DND-41 (cell line): ENCODE measurements around the gene NFIA.

Experiments used
- ATAC-seq: fragments of 200-7000 bp; cut with Tn5 transposase; 3 replicates; pipeline ENCODE4 v1.9.1; 2021; ENCODE audit warnings: low read depth; ENCODE audit not compliant: insufficient read depth
- DNase-seq: peaks from one replicate; pipeline ENCODE4 v3.0.0-alpha.2; 2020
- H2AFZ ChIP-seq: 2 replicates; pipeline ENCODE4 v1.6.0; 2012; ENCODE audit warnings: low read depth, low read length
- H3K27ac ChIP-seq: 2 replicates; pipeline ENCODE4 v1.5.1; 2012; ENCODE audit warnings: low read length, inconsistent platforms
- H3K27me3 ChIP-seq: fragments of 200-600 bp; sonication (generic); 2 replicates; pipeline ENCODE4 v1.6.0; 2012; ENCODE audit warnings: low read length, mild to moderate bottlenecking, inconsistent platforms; ENCODE audit not compliant: insufficient read depth, poor library complexity
- H3K36me3 ChIP-seq: 2 replicates; pipeline ENCODE4 v1.5.1; 2012; ENCODE audit warnings: low read length, inconsistent platforms; ENCODE audit not compliant: insufficient read depth
- H3K4me1 ChIP-seq: 2 replicates; pipeline ENCODE4 v1.5.1; 2012; ENCODE audit warnings: mild to moderate bottlenecking, low read length; ENCODE audit not compliant: insufficient read depth
- H3K4me2 ChIP-seq: 2 replicates; pipeline ENCODE4 v1.6.0; 2012; ENCODE audit warnings: mild to moderate bottlenecking, moderate library complexity, low read length, inconsistent platforms; ENCODE audit not compliant: insufficient read depth
- H3K4me3 ChIP-seq, 2 experiments: fragments of 200-600 bp in 1 of 2; shearing (Covaris generic) in 1 of 2; 2 replicates each; pipeline ENCODE4 v1.5.1; 2012 to 2016; ENCODE audit warnings: inconsistent platforms in 2 of 2, low read length in 2 of 2, mild to moderate bottlenecking in 2 of 2, low read depth in 1 of 2, moderate library complexity in 1 of 2
- H3K79me2 ChIP-seq: 2 replicates; pipeline ENCODE4 v1.6.0; 2012; ENCODE audit warnings: low read length, inconsistent platforms; ENCODE audit not compliant: insufficient read depth
- H3K9ac ChIP-seq: 2 replicates; pipeline ENCODE4 v1.6.0; 2012; ENCODE audit warnings: low read depth, mild to moderate bottlenecking, inconsistent platforms, low read length, moderate library complexity
- H3K9me3 ChIP-seq: 2 replicates; pipeline ENCODE4 v1.5.1; 2012; ENCODE audit warnings: low read length, moderate library complexity, mild to moderate bottlenecking, inconsistent platforms; ENCODE audit not compliant: insufficient read depth, severe bottlenecking
- H4K20me1 ChIP-seq: 2 replicates; pipeline ENCODE4 v1.6.0; 2012; ENCODE audit warnings: low read length; ENCODE audit not compliant: insufficient read depth
- CTCF ChIP-seq: IDR thresholded peaks from 2 replicates; pipeline ENCODE4 v1.5.1; 2012; ENCODE audit warnings: borderline replicate concordance, low read length, moderate library complexity, mild to moderate bottlenecking; ENCODE audit not compliant: poor library complexity, severe bottlenecking; ENCODE audit errors: extremely low read depth
- EZH2 ChIP-seq: IDR thresholded peaks from 3 replicates; pipeline ENCODE4 v1.6.1; 2012; ENCODE audit warnings: borderline replicate concordance, low read depth, mild to moderate bottlenecking, moderate library complexity, low read length, inconsistent platforms; ENCODE audit not compliant: severe bottlenecking

Gene NFIA

GRCh38 chr1:61307422-61308142 lies 225.2 kb downstream of the NFIA start:
- TF ChIP-seq EZH2 (no peak), CTCF (no peak)
- H3K27ac ChIP-seq = no peak overlapping the region
- no peak for ATAC-seq

GRCh38 chr1:61310057-61310456 lies 227.7 kb downstream of the NFIA start:
- H3K9me3 ChIP-seq = no peaks in the 10 kb centered on the region
- no peak overlapping the region for H3K9ac ChIP-seq
- no peak overlapping the region for H3K4me2 ChIP-seq
- TF ChIP-seq EZH2 (no peak), CTCF (no peak)
- no peaks in the 10 kb centered on the region for H3K27me3 ChIP-seq
- no peaks in the 10 kb centered on the region for H3K36me3 ChIP-seq
- no peak overlapping the region for H3K27ac ChIP-seq
- no peaks in the 10 kb centered on the region for H4K20me1 ChIP-seq
- H3K4me3 ChIP-seq = no peak overlapping the region
- no peak for DNase-seq
- H3K4me1 ChIP-seq = no peaks in the 10 kb centered on the region
- H3K79me2 ChIP-seq = no peaks in the 10 kb centered on the region
- no peak overlapping the region for H2AFZ ChIP-seq
- no peak for ATAC-seq

More at GRCh38 chr1:61307422-61308142, 225.2 kb downstream of the NFIA start:
- H2AFZ ChIP-seq = no peak overlapping the region
- no peaks in the 10 kb centered on the region for H3K36me3 ChIP-seq
- DNase-seq = no peak
- H3K9me3 ChIP-seq = no peaks in the 10 kb centered on the region
- H3K27me3 ChIP-seq = no peaks in the 10 kb centered on the region
- no peaks in the 10 kb centered on the region for H3K79me2 ChIP-seq
- H3K4me1 ChIP-seq = no peaks in the 10 kb centered on the region
- H3K9ac ChIP-seq = no peak overlapping the region
- H4K20me1 ChIP-seq = no peaks in the 10 kb centered on the region
- H3K4me3 ChIP-seq = no peak overlapping the region
- no peak overlapping the region for H3K4me2 ChIP-seq

GRCh38 chr1:61310538-61310937 lies 228.2 kb downstream of the NFIA start:
- Histone ChIP-seq H3K27ac (no peak overlapping the region), H3K36me3 (no peaks in the 10 kb centered on the region), H3K9ac (no peak overlapping the region), H3K9me3 (no peaks in the 10 kb centered on the region), H3K27me3 (no peaks in the 10 kb centered on the region), H3K4me3 (no peak overlapping the region), H2AFZ (no peak overlapping the region), H3K79me2 (no peaks in the 10 kb centered on the region), H3K4me1 (no peaks in the 10 kb centered on the region), H3K4me2 (no peak overlapping the region), H4K20me1 (no peaks in the 10 kb centered on the region)
- no peak for DNase-seq
- no peak for ATAC-seq
- TF ChIP-seq EZH2 (no peak), CTCF (no peak)
